ENCODE results near the gene TUBGCP3.
"Not testable (repeated sequence)": the region's sequence is repeated elsewhere in the genome, so short reads cannot be mapped to it uniquely, and the experiment has no call there.

The TUBGCP3 gene

DNA sequence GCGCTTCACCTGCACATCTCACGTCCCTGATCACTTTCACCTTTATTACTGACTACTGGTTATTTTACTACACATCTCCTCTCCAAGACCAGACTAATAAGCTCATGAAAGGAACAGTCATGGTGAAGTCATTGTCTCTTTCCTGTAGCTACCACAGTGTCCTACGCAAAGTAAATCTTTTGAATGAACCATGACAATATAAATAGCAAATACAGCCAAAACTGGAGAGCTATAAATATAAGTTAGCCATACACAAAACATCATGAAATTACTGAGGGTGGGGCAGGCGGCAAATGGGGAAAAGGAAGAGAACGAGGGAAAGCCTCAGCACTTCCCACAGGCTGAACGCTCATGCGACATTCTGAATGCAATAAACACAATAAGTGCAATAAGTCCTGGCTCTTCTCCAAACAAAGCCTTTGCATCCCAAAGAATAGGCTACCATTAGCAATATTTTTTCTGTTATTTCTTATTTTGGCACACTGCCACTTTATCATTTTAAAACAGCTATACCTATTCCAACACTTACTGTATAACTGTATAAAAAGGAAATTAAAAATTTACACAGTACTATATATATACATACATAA is 62.5 kb downstream of the TUBGCP3 start:
- DNase-seq = no peak

- DNase-seq = no peak
Observed at GRCh38 chr13:112522578-112522977, 65.4 kb downstream of the TUBGCP3 start.

- no peak for DNase-seq
Observed at GRCh38 chr13:112521073-112521685, 66.8 kb downstream of the TUBGCP3 start.

- no peak for DNase-seq
Observed at GRCh38 chr13:112519517-112520060, 68.4 kb downstream of the TUBGCP3 start.

GRCh38 chr13:112516218-112516617 is 71.7 kb downstream of the TUBGCP3 start:
- DNase-seq = no peak

DNA sequence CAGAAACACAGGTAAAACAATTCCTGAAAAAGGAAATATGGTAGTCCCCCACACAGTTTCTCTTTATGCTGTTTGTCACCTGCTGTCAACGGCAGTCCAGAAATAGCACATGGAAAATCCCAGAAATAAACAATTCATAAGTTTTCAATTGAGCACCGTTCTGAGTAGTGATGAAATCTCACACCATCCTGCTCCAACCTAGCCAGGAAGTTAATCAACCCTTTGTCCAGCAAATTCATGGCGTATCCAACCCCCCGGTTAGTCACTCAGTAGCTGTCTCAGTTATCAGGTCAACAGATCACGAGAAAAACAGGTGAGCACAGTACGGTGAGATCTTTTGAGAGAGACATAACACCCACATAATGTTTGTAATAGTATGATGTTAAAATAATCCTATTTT is 74.2 kb downstream of the TUBGCP3 start:
- DNase-seq = no peak

GRCh38 chr13:112510987-112511685 is 76.8 kb downstream of the TUBGCP3 start:
- DNase-seq = no peak

GRCh38 chr13:112510002-112510780 is 77.8 kb downstream of the TUBGCP3 start:
- DNase-seq = no peak

GRCh38 chr13:112509190-112509589 is 78.8 kb downstream of the TUBGCP3 start:
- DNase-seq = no peak

- no peak for DNase-seq
Observed at GRCh38 chr13:112506046-112506445, 81.9 kb downstream of the TUBGCP3 start.

- DNase-seq = no peak
Observed at GRCh38 chr13:112496166-112496565, 91.8 kb downstream of the TUBGCP3 start.

- no peak for DNase-seq
Observed at GRCh38 chr13:112495465-112495864, 92.5 kb downstream of the TUBGCP3 start.

DNA sequence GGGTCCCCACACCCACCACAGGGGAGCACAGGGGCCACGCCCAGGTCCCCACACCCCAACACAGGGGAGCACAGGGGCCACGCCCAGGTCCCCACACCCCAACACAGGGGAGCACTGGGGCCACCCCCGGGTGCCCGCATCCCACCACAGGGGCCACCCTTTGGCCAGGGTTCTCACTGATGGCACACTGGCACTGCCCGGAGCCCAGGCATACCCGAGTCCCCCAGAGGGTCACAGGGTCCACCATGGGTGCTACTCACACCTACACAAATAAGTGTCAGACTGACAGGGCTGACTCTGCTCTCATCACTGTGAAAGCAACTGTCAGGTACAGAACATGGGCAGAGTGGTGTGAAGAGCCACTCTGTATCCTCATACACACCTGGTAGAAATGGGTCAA is 98.8 kb downstream of the TUBGCP3 start:
- no peak for DNase-seq

GRCh38 chr13:112488343-112489050 is 99.5 kb downstream of the TUBGCP3 start:
- DNase-seq = not testable (repeated sequence)

GRCh38 chr13:112487127-112487517 is 100.8 kb downstream of the TUBGCP3 start:
- DNase-seq = no peak

GRCh38 chr13:112486386-112487126 is 101.4 kb downstream of the TUBGCP3 start:
- no peak for DNase-seq

- DNase-seq = not testable (repeated sequence)
Observed at GRCh38 chr13:112485814-112486213, 102.1 kb downstream of the TUBGCP3 start.

- DNase-seq = no peak
Observed at GRCh38 chr13:112483299-112483698, 104.7 kb downstream of the TUBGCP3 start.

GRCh38 chr13:112481458-112481857 is 106.5 kb downstream of the TUBGCP3 start:
- no peak for DNase-seq

- DNase-seq = no peak
Observed at GRCh38 chr13:112479389-112479788, 108.6 kb downstream of the TUBGCP3 start.

- DNase-seq = no peak
Observed at GRCh38 chr13:112477070-112477619, 110.8 kb downstream of the TUBGCP3 start.

DNA sequence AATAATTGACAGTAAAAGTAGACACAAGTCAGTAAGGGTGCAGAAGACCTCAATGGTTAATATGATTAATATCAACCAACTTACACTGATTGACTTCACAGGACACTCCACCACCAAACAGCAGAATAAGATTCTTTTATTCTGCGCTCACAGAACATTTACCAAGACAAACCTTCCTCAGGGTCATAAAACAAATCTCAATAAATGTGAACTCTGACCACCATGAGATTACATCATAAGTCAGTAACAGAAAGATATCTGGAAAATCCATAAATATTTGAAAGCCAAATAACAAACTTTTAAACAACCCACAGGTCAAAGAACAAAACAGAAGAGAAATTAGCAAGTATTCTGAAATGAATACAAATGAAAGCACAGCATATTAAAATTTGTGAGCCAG is 112.1 kb downstream of the TUBGCP3 start:
- no peak for DNase-seq

All from CD4-positive, alpha-beta T cell treated with Interleukin-17A for 1 hour (primary cell).